ENCODE data around the gene TMEM87B.

TMEM87B gene

DNA sequence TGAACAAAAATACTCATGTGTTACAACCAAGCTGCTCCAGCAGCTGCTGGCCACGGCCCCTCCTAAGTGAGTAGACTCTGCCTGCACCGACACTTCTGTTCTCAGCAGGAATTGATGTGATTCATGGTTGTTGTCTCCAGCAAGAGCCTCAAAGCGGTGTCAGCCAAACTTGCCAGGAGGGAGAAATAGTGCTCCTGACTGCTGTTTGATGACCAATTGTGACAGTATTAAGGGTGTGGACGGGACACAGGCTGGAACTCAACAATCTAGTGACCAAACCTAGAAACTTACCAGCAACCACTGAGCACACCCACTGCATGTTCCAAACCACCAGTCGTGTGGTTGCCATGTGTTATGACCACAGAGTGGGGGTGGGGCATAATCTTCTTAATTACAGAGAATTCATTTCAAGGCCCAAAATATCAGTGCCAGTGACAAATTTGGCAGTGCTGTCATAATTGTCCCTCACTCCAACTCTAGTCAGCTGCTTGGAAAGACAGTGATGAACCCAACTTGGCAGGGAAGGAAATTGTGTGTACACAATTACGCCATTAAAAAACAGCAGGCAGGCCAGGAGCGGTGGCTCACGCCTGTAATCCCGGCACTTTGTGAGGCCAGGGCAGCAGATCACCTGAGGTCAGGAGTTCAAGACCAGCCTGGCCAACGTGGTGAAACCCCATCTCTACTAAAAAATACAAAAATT, 113.5 kb downstream of the TMEM87B start:
- DNase-seq (ENCODE audit: low read depth, low spot score) = no peak

Measured in smooth muscle cell of the brain vasculature (primary cell).